Muscle layer of duodenum (tissue), 2 donors: Measurements from ENCODE around the gene ARMH1.
"Not testable (repeated sequence)": the region's sequence is repeated elsewhere in the genome, so short reads cannot be mapped to it uniquely, and the experiment has no call there.

ENCODE experiments used
- H3K27ac ChIP-seq: one replicate; pipeline ENCODE4 v1.7.0; 2013; ENCODE audit warnings: mild to moderate bottlenecking, low read length
- H3K27me3 ChIP-seq: one replicate; pipeline ENCODE4 v1.7.0; 2013; ENCODE audit warnings: low read depth, mild to moderate bottlenecking, control low read depth, low read length
- H3K36me3 ChIP-seq, 2 donors: one replicate each; pipeline ENCODE4 v1.7.0; 2013; ENCODE audit warnings: low read length in 2 of 2, control low read depth in 1 of 2, mild to moderate bottlenecking in 1 of 2; ENCODE audit not compliant: insufficient read depth in 2 of 2, control insufficient read depth in 1 of 2
- H3K4me1 ChIP-seq, 2 donors: one replicate each; pipeline ENCODE4 v1.7.0; 2013; ENCODE audit warnings: low read length in 2 of 2, mild to moderate bottlenecking in 2 of 2, control low read depth in 1 of 2, moderate library complexity in 1 of 2; ENCODE audit not compliant: insufficient read depth in 2 of 2, control insufficient read depth in 1 of 2
- H3K4me3 ChIP-seq, 2 donors: one replicate each; pipeline ENCODE4 v1.7.0; 2013; ENCODE audit warnings: low read length in 2 of 2, low read depth in 1 of 2, mild to moderate bottlenecking in 1 of 2
- H3K9me3 ChIP-seq, 2 donors: one replicate each; pipeline ENCODE4 v1.7.0; 2013; ENCODE audit warnings: low read length in 2 of 2, control low read depth in 1 of 2, mild to moderate bottlenecking in 1 of 2; ENCODE audit not compliant: control insufficient read depth in 1 of 2
- donor health status: healthy.

The ARMH1 gene

GRCh38 chr1:44735992-44736391 is 61.5 kb downstream of the ARMH1 start:
- no peaks in the 10 kb centered on the region for H3K36me3 ChIP-seq
- no peaks in the 10 kb centered on the region for H3K27me3 ChIP-seq
- H3K9me3 ChIP-seq: no peaks in the 10 kb centered on the region
- H3K27ac ChIP-seq: no peak overlapping the region
- no peak overlapping the region for H3K4me3 ChIP-seq
- peaks cover 0 to 7% of the 10 kb centered on the region in 2 donors for H3K4me1 ChIP-seq

- H3K9me3 ChIP-seq, H3K4me1 ChIP-seq, H3K36me3 ChIP-seq, H3K27me3 ChIP-seq: not testable (repeated sequence)
- H3K27ac ChIP-seq: peak overlapping the region; percentile 93
- peak overlapping the region; percentile 68 to 78 for H3K4me3 ChIP-seq
These were observed 64.4 kb downstream of the ARMH1 start for GRCh38 chr1:44738953-44739306.

- H3K27ac ChIP-seq: peak within 1 kb of the TSS; percentile 93
- H3K9me3 ChIP-seq: no peaks in the 10 kb centered on the region
These were observed 65.0 kb downstream of the ARMH1 start, which contains the start of gene KIF2C for GRCh38 chr1:44739307-44740178. TSS of gene KIF2C (plus strand) at chr1:44739837. CDS start at chr1:44739933, 96 bp downstream.

GRCh38 chr1:44740179-44740617 is 65.7 kb downstream of the ARMH1 start:
- Histone ChIP-seq H3K4me3 (peak overlapping the region; percentile 68 to 78), H3K4me1 (peaks cover 0 to 7% of the 10 kb centered on the region in 2 donors), H3K27me3 (no peaks in the 10 kb centered on the region), H3K36me3 (no peaks in the 10 kb centered on the region), H3K27ac (no peak overlapping the region), H3K9me3 (no peaks in the 10 kb centered on the region)

More at GRCh38 chr1:44739307-44740178, 65.0 kb downstream of the ARMH1 start, which contains the start of gene KIF2C:
- H3K36me3 ChIP-seq: no peaks in the 10 kb centered on the region
- H3K27me3 ChIP-seq: no peaks in the 10 kb centered on the region
- H3K4me3 ChIP-seq: peak within 1 kb of the TSS; percentile 68 to 78
- H3K4me1 ChIP-seq: peaks cover 0 to 7% of the 10 kb centered on the region in 2 donors

GRCh38 chr1:44743211-44743610 is 68.7 kb downstream of the ARMH1 start:
- Histone ChIP-seq H3K36me3 (peaks cover 0 to 4% of the 10 kb centered on the region in 2 donors), H3K9me3 (no peaks in the 10 kb centered on the region), H3K27ac (no peak overlapping the region), H3K4me3 (no peak overlapping the region), H3K4me1 (peaks cover 0 to 7% of the 10 kb centered on the region in 2 donors), H3K27me3 (no peaks in the 10 kb centered on the region)

GRCh38 chr1:44747878-44748277 is 73.4 kb downstream of the ARMH1 start:
- H3K36me3 ChIP-seq: peaks cover 0 to 7% of the 10 kb centered on the region in 2 donors
- no peaks in the 10 kb centered on the region for H3K27me3 ChIP-seq
- H3K9me3 ChIP-seq: no peaks in the 10 kb centered on the region
- H3K4me1 ChIP-seq: no peaks in the 10 kb centered on the region
- no peak overlapping the region for H3K27ac ChIP-seq
- H3K4me3 ChIP-seq: no peak overlapping the region

GRCh38 chr1:44757420-44757819 is 82.9 kb downstream of the ARMH1 start:
- no peaks in the 10 kb centered on the region for H3K9me3 ChIP-seq
- no peak overlapping the region for H3K4me3 ChIP-seq
- no peaks in the 10 kb centered on the region for H3K27me3 ChIP-seq
- H3K4me1 ChIP-seq: no peaks in the 10 kb centered on the region
- H3K27ac ChIP-seq: no peak overlapping the region
- H3K36me3 ChIP-seq: peaks cover 0 to 18% of the 10 kb centered on the region in 2 donors

GRCh38 chr1:44759077-44759476 is 84.6 kb downstream of the ARMH1 start:
- H3K27me3 ChIP-seq: no peaks in the 10 kb centered on the region
- H3K4me3 ChIP-seq: no peak overlapping the region
- peaks cover 0 to 17% of the 10 kb centered on the region in 2 donors for H3K36me3 ChIP-seq
- no peaks in the 10 kb centered on the region for H3K4me1 ChIP-seq
- H3K27ac ChIP-seq: no peak overlapping the region
- no peaks in the 10 kb centered on the region for H3K9me3 ChIP-seq

- no peak overlapping the region for H3K27ac ChIP-seq
- H3K4me3 ChIP-seq: no peak overlapping the region
- no peaks in the 10 kb centered on the region for H3K9me3 ChIP-seq
- no peaks in the 10 kb centered on the region for H3K27me3 ChIP-seq
- peaks cover 0 to 17% of the 10 kb centered on the region in 2 donors for H3K36me3 ChIP-seq
- no peaks in the 10 kb centered on the region for H3K4me1 ChIP-seq
These were observed 86.4 kb downstream of the ARMH1 start for GRCh38 chr1:44760876-44761275.

- not testable (repeated sequence) for H3K27me3 ChIP-seq, H3K4me1 ChIP-seq, H3K27ac ChIP-seq, H3K9me3 ChIP-seq, H3K4me3 ChIP-seq
- H3K36me3 ChIP-seq: peaks cover 0 to 15% of the 10 kb centered on the region in 2 donors
These were observed 91.9 kb downstream of the ARMH1 start for GRCh38 chr1:44766421-44766820.
